ENCODE data around the gene MALRD1. TPM values are rescaled to one million over a fixed set of nuclear protein-coding genes. Genes with fewer than 3 reads are reported as not detected.

Gene MALRD1
- total RNA-seq, 1 experiment from 2014 or later, result 8.2 TPM

DNA sequence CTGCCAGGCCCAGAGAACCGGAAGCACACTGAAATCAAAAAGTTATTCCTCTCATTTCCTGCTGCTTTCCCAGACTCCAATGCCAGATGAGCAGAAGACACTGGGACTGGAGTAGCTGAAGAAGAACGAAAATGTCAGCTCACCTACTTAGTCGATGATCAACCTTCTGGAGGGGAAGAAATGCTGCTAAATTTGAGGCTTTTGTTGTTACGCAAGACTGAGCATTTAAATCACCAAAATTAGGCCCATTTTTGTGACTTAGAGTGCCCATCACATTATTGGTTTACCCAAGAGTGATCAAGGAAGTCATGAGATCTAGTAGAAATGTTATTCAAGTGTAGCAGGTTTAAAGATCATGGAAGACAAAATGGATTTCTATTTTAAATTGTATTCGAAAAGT is 585.6 kb downstream of the MALRD1 start:
- H3K27ac Mint-ChIP-seq (ENCODE audit: unreplicated experiment), result no peak overlapping the region
- no peaks in the 10 kb centered on the region for H3K36me3 ChIP-seq (ENCODE audit: control insufficient read depth, insufficient read depth, low read length)
- TF ChIP-seq, protein P1, sequence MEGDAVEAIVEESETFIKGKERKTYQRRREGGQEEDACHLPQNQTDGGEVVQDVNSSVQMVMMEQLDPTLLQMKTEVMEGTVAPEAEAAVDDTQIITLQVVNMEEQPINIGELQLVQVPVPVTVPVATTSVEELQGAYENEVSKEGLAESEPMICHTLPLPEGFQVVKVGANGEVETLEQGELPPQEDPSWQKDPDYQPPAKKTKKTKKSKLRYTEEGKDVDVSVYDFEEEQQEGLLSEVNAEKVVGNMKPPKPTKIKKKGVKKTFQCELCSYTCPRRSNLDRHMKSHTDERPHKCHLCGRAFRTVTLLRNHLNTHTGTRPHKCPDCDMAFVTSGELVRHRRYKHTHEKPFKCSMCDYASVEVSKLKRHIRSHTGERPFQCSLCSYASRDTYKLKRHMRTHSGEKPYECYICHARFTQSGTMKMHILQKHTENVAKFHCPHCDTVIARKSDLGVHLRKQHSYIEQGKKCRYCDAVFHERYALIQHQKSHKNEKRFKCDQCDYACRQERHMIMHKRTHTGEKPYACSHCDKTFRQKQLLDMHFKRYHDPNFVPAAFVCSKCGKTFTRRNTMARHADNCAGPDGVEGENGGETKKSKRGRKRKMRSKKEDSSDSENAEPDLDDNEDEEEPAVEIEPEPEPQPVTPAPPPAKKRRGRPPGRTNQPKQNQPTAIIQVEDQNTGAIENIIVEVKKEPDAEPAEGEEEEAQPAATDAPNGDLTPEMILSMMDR (IDR thresholded peaks at IDR 0.05; ENCODE audit: insufficient read depth in 1 of 2, low read depth in 1 of 2, low read length in 1 of 2, severe bottlenecking in 1 of 2, unreplicated experiment in 1 of 2), result no peak
- ChIA-PET POLR2A (no interaction called here), CTCF (no interaction called here)
- H3K27me3 ChIP-seq (replicated peaks; ENCODE audit: control insufficient read depth, insufficient read depth, low read length), result no peaks in the 10 kb centered on the region
- DNase-seq, result no peak
- peaks cover 13% of the 10 kb centered on the region for H3K4me1 Mint-ChIP-seq (ENCODE audit: low read depth, unreplicated experiment)
- H3K9me3 Mint-ChIP-seq (ENCODE audit: unreplicated experiment), result peaks cover 8% of the 10 kb centered on the region
- H3K4me3 ChIP-seq (ENCODE audit: low read depth, low read length), result no peak overlapping the region
- no peaks in the 10 kb centered on the region for H3K36me3 Mint-ChIP-seq (ENCODE audit: insufficient read depth, unreplicated experiment)
- intact Hi-C loops (cut with micrococcal nuclease; ENCODE audit: unreplicated experiment), result no loop called here
- no TSS peak for BruUV-seq (replicated peaks)
- peaks cover 4% of the 10 kb centered on the region; the same call in 1 of the 2 replicates for H3K4me1 ChIP-seq
- H3K4me3 Mint-ChIP-seq (ENCODE audit: unreplicated experiment), result no peak overlapping the region
- no peaks in the 10 kb centered on the region for H3K27me3 Mint-ChIP-seq (ENCODE audit: insufficient read depth, unreplicated experiment)
- H3K9me3 ChIP-seq, result no peaks in the 10 kb centered on the region

DNA sequence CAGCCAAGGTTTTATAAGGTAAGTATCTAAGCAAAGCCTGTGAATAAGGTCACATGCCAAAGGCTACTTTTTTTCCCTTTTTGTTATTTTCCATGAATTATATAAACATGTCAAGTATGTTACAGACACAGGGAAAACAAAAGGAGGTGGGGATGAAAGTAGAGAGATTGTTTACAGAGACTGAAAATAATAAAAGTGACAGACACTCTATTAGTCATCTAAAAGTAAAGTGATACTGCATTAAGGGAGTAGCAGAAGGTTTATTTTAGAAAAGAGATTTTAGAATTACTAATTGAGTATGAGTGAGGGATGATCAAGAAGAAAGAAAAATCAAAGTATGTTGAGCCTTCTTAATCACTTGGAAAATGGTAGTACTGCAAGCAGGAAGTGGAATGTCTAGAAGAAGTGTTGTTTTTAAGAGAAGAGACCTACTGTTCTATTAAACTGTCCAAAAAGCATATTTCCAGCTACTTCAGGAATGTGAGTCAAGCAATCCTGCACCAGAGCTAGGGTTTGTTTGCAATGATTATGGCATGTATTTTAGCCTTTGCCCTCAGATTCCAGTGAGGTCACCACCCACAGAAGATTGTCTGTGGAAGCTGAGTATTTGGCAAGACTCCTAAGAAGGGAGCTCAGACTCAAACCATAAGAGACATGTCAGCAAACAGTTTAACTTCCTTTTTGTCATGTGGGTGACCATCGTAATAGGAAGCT is 589.7 kb downstream of the MALRD1 start:
- H3K4me1 ChIP-seq, result peaks cover 4% of the 10 kb centered on the region; the same call in 1 of the 2 replicates
- ChIA-PET POLR2A (interaction anchor here (0.6 kb wide), 1 partner anchor 979 kb away, joined by 5 read pairs; no protein-coding TSS in a partner anchor), CTCF (no interaction called here)
- intact Hi-C loops (cut with micrococcal nuclease; ENCODE audit: unreplicated experiment), result loop anchor here (2.0 kb wide), 1 partner anchor 150 kb away; no protein-coding TSS in a partner anchor
- H3K9me3 Mint-ChIP-seq (ENCODE audit: unreplicated experiment), result no peaks in the 10 kb centered on the region
- BruUV-seq (replicated peaks), result no TSS peak
- no peaks in the 10 kb centered on the region for H3K27me3 ChIP-seq (replicated peaks; ENCODE audit: control insufficient read depth, insufficient read depth, low read length)
- peak overlapping the region; percentile 62 for H3K27ac Mint-ChIP-seq (ENCODE audit: unreplicated experiment)
- H3K36me3 ChIP-seq (ENCODE audit: control insufficient read depth, insufficient read depth, low read length), result no peaks in the 10 kb centered on the region
- H3K4me3 ChIP-seq (ENCODE audit: low read depth, low read length), result no peak overlapping the region
- H3K36me3 Mint-ChIP-seq (ENCODE audit: insufficient read depth, unreplicated experiment), result no peaks in the 10 kb centered on the region
- TF ChIP-seq, protein P1 (IDR thresholded peaks at IDR 0.05; ENCODE audit: insufficient read depth in 1 of 2, low read depth in 1 of 2, low read length in 1 of 2, severe bottlenecking in 1 of 2, unreplicated experiment in 1 of 2), result no peak
- H3K9me3 ChIP-seq, result no peaks in the 10 kb centered on the region
- peak overlapping the region; percentile 2 for H3K4me3 Mint-ChIP-seq (ENCODE audit: unreplicated experiment)
- peaks cover 14% of the 10 kb centered on the region for H3K4me1 Mint-ChIP-seq (ENCODE audit: low read depth, unreplicated experiment)
- no peaks in the 10 kb centered on the region for H3K27me3 Mint-ChIP-seq (ENCODE audit: insufficient read depth, unreplicated experiment)
- peak; percentile 62 to 65 for DNase-seq

DNA sequence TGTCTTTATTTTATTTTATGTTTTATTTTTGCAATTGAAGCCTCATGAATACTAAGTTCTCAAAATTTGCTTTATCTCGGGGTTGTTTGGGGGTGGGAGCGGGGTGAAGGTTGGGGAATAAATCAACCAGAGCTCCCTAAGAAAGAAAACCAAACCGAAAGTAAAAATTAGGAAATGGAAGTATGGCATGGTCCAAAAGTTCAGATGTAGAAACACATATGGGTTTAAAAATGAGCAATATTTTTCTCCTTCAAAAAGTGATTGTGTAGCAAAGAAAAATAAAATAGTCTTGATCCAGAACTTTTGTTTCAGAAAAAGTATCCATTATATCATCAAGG is 590.3 kb downstream of the MALRD1 start:
- H3K9me3 Mint-ChIP-seq (ENCODE audit: unreplicated experiment), result no peaks in the 10 kb centered on the region
- intact Hi-C loops (cut with micrococcal nuclease; ENCODE audit: unreplicated experiment), result loop anchor here (2.0 kb wide), 1 partner anchor 150 kb away; no protein-coding TSS in a partner anchor
- POLR2A ChIA-PET, result no interaction called here

More for the DNA sequence above, 590.3 kb downstream of the MALRD1 start:
- H3K36me3 ChIP-seq (ENCODE audit: control insufficient read depth, insufficient read depth, low read length), result no peaks in the 10 kb centered on the region
- H3K4me1 ChIP-seq, result peaks cover 4% of the 10 kb centered on the region; the same call in 1 of the 2 replicates
- no peaks in the 10 kb centered on the region for H3K9me3 ChIP-seq
- H3K27ac Mint-ChIP-seq (ENCODE audit: unreplicated experiment), result no peak overlapping the region
- no peaks in the 10 kb centered on the region for H3K27me3 Mint-ChIP-seq (ENCODE audit: insufficient read depth, unreplicated experiment)
- H3K4me3 Mint-ChIP-seq (ENCODE audit: unreplicated experiment), result no peak overlapping the region
- H3K27me3 ChIP-seq (replicated peaks; ENCODE audit: control insufficient read depth, insufficient read depth, low read length), result no peaks in the 10 kb centered on the region
- H3K4me1 Mint-ChIP-seq (ENCODE audit: low read depth, unreplicated experiment), result peaks cover 14% of the 10 kb centered on the region
- no peaks in the 10 kb centered on the region for H3K36me3 Mint-ChIP-seq (ENCODE audit: insufficient read depth, unreplicated experiment)
- TF ChIP-seq, protein P1 (IDR thresholded peaks at IDR 0.05; ENCODE audit: insufficient read depth in 1 of 2, low read depth in 1 of 2, low read length in 1 of 2, severe bottlenecking in 1 of 2, unreplicated experiment in 1 of 2), result no peak
- CTCF ChIA-PET, result no interaction called here
- no TSS peak for BruUV-seq (replicated peaks)
- DNase-seq, result no peak
- no peak overlapping the region for H3K4me3 ChIP-seq (ENCODE audit: low read depth, low read length)
